Chondrocyte (in vitro differentiated cells): ENCODE data around the gene TMEM163. TPM values are rescaled to one million over a fixed set of nuclear protein-coding genes. Genes with fewer than 3 reads are reported as not detected.

Experiments used
- DNase-seq: peaks from one replicate; pipeline ENCODE4 v3.0.0; 2021; ENCODE audit warnings: mixed read lengths, low spot score
- H3K27ac Mint-ChIP-seq: one replicate; pipeline ENCODE4 v1.8.0; 2021; ENCODE audit warnings: mild to moderate bottlenecking, moderate library complexity, mixed read lengths; ENCODE audit not compliant: unreplicated experiment
- H3K27me3 Mint-ChIP-seq: 2 replicates; pipeline ENCODE4 v1.8.0; 2021; ENCODE audit warnings: low read depth, mixed read lengths
- H3K36me3 Mint-ChIP-seq: 2 replicates; pipeline ENCODE4 v1.8.0; 2021; ENCODE audit warnings: low read depth, mixed read lengths
- H3K4me1 Mint-ChIP-seq: 2 replicates; pipeline ENCODE4 v1.8.0; 2021; ENCODE audit warnings: low read depth, mild to moderate bottlenecking, mixed read lengths
- H3K4me3 Mint-ChIP-seq: one replicate; pipeline ENCODE4 v1.8.0; 2021; ENCODE audit warnings: mild to moderate bottlenecking, moderate library complexity, mixed read lengths; ENCODE audit not compliant: unreplicated experiment
- H3K9me3 Mint-ChIP-seq: 2 replicates; pipeline ENCODE4 v1.8.0; 2021; ENCODE audit warnings: low read depth, mixed read lengths
- CTCF ChIP-seq: fragments of 200-600 bp; sonication (generic); IDR thresholded peaks from 2 replicates; pipeline ENCODE4 v1.5.0; 2021; ENCODE audit warnings: antibody characterized with exemption, mild to moderate bottlenecking, moderate library complexity
- total RNA-seq: library from RNA; stranded (reverse); gene quantifications from 3 replicates; pipeline ENCODE4 v1.2.1, GENCODE V29; 2021

TMEM163 gene
- total RNA-seq, 1 donor from 2014 or later, result 0.07 TPM

- no peak for DNase-seq
- peaks cover under 1% of the 10 kb centered on the region for H3K36me3 Mint-ChIP-seq
- no peak overlapping the region for H3K4me3 Mint-ChIP-seq
- no peaks in the 10 kb centered on the region for H3K9me3 Mint-ChIP-seq
- H3K27ac Mint-ChIP-seq, result no peak overlapping the region
- H3K27me3 Mint-ChIP-seq, result peaks cover 19% of the 10 kb centered on the region
- no peaks in the 10 kb centered on the region for H3K4me1 Mint-ChIP-seq
- no peak for TF ChIP-seq CTCF
Observed at GRCh38 chr2:134498654-134499053, 220.1 kb downstream of the TMEM163 start.

- H3K9me3 Mint-ChIP-seq, result no peaks in the 10 kb centered on the region
- H3K4me1 Mint-ChIP-seq, result no peaks in the 10 kb centered on the region
- H3K27me3 Mint-ChIP-seq, result peaks cover 26% of the 10 kb centered on the region
- DNase-seq, result no peak
- H3K27ac Mint-ChIP-seq, result no peak overlapping the region
- no peak overlapping the region for H3K4me3 Mint-ChIP-seq
- no peak for TF ChIP-seq CTCF
- no peaks in the 10 kb centered on the region for H3K36me3 Mint-ChIP-seq
Observed at GRCh38 chr2:134493797-134494196, 225.0 kb downstream of the TMEM163 start.

DNA sequence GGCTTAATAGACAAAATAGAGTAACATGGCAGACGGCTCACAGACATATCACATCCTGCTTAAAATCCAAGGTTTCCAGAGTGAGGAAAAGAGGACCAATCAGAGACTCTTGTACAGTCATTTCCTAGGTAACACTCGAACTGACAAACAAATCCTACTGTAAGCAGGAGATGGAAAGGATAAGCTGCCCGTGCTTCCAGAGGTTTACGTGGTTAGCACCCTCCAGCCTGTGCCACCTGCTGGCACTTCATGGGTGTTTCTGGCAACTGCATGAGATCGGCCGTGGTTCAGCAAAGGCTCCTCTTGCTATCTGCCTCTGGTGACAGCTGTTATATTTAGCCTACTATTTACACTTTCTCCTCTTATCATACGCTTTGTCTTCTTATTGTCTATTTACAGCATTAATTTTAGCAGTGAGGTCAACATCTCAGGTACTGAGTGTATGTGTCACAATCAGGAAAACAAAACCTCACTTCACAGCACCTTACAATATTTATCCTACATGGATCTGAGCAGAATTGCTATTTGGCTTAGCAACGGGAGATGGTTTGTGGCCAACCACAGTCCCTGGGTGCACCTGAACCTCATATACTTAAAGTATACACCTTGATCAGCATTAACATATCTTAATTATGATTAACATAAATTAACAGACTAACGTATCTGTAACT, 226.9 kb downstream of the TMEM163 start:
- no peaks in the 10 kb centered on the region for H3K36me3 Mint-ChIP-seq
- TF ChIP-seq CTCF, result peak; percentile 19
- H3K27ac Mint-ChIP-seq, result no peak overlapping the region
- no peak overlapping the region for H3K4me3 Mint-ChIP-seq
- DNase-seq, result no peak
- H3K27me3 Mint-ChIP-seq, result peaks cover 26% of the 10 kb centered on the region
- no peaks in the 10 kb centered on the region for H3K4me1 Mint-ChIP-seq
- no peaks in the 10 kb centered on the region for H3K9me3 Mint-ChIP-seq

GRCh38 chr2:134491022-134491421, 227.8 kb downstream of the TMEM163 start:
- H3K4me1 Mint-ChIP-seq, result no peaks in the 10 kb centered on the region
- TF ChIP-seq CTCF, result no peak

GRCh38 chr2:134490559-134490958, 228.2 kb downstream of the TMEM163 start:
- Mint-ChIP-seq H3K4me1 (no peaks in the 10 kb centered on the region), H3K27ac (no peak overlapping the region), H3K36me3 (no peaks in the 10 kb centered on the region), H3K4me3 (no peak overlapping the region), H3K27me3 (peaks cover 24% of the 10 kb centered on the region), H3K9me3 (no peaks in the 10 kb centered on the region)
- TF ChIP-seq CTCF, result no peak
- no peak for DNase-seq

More at GRCh38 chr2:134491022-134491421, 227.8 kb downstream of the TMEM163 start:
- H3K27ac Mint-ChIP-seq, result no peak overlapping the region
- H3K9me3 Mint-ChIP-seq, result no peaks in the 10 kb centered on the region
- no peak for DNase-seq
- H3K27me3 Mint-ChIP-seq, result peaks cover 24% of the 10 kb centered on the region
- H3K4me3 Mint-ChIP-seq, result no peak overlapping the region
- H3K36me3 Mint-ChIP-seq, result no peaks in the 10 kb centered on the region
